BLaER1 (cell line): Measurements from ENCODE around the gene GDI1.
"Not testable (repeated sequence)": the region's sequence is repeated elsewhere in the genome, so short reads cannot be mapped to it uniquely, and the experiment has no call there.

Source experiments
- H3K27ac ChIP-seq: shearing (Covaris generic); formaldehyde crosslinking; 2 replicates; pipeline ENCODE4 v1.8.1; 2022
- H3K27me3 ChIP-seq: shearing (Covaris generic); formaldehyde crosslinking; 2 replicates; pipeline ENCODE4 v1.8.1; 2022
- H3K36me3 ChIP-seq: shearing (Covaris generic); formaldehyde crosslinking; 2 replicates; pipeline ENCODE4 v1.8.1; 2022
- H3K4me1 ChIP-seq: shearing (Covaris generic); formaldehyde crosslinking; 2 replicates; pipeline ENCODE4 v1.8.1; 2022
- H3K4me2 ChIP-seq: shearing (Covaris generic); formaldehyde crosslinking; 2 replicates; pipeline ENCODE4 v1.8.1; 2022
- H3K4me3 ChIP-seq: shearing (Covaris generic); formaldehyde crosslinking; 2 replicates; pipeline ENCODE4 v1.8.1; 2022
- H3K9ac ChIP-seq: shearing (Covaris generic); formaldehyde crosslinking; 2 replicates; pipeline ENCODE4 v1.8.1; 2022
- H3K9me3 ChIP-seq: shearing (Covaris generic); formaldehyde crosslinking; 2 replicates; pipeline ENCODE4 v1.8.1; 2022
- H4K20me1 ChIP-seq: shearing (Covaris generic); formaldehyde crosslinking; 2 replicates; pipeline ENCODE4 v1.8.1; 2022
- Cebpa-rat ChIP-seq: shearing (Covaris generic); IDR thresholded peaks from 2 replicates; pipeline ENCODE4 v1.8.1; 2022

Gene GDI1

GRCh38 chrX:154399527-154400368, 37.2 kb upstream of the GDI1 start:
- Histone ChIP-seq H4K20me1 (peaks cover 45% of the 10 kb centered on the region), H3K36me3 (peaks cover 26% of the 10 kb centered on the region), H3K4me1 (peaks cover 8% of the 10 kb centered on the region), H3K27ac (peak overlapping the region; percentile 99), H3K27me3 (no peaks in the 10 kb centered on the region), H3K4me2 (peak overlapping the region; percentile 67), H3K9me3 (peaks cover 29% of the 10 kb centered on the region), H3K4me3 (peak overlapping the region; percentile 84), H3K9ac (peak overlapping the region; percentile 100)
- TF ChIP-seq Cebpa-rat = no peak

GRCh38 chrX:154400369-154400817, 36.6 kb upstream of the GDI1 start:
- not testable (repeated sequence) for H3K27me3 ChIP-seq, H3K27ac ChIP-seq
- Histone ChIP-seq H3K4me3 (peak overlapping the region; percentile 84), H3K36me3 (peaks cover 26% of the 10 kb centered on the region), H3K4me1 (peaks cover 14% of the 10 kb centered on the region), H3K4me2 (peak overlapping the region; percentile 67), H3K9me3 (peaks cover 29% of the 10 kb centered on the region), H3K9ac (peak overlapping the region; percentile 100; the same call in 1 of the 2 replicates), H4K20me1 (peaks cover 45% of the 10 kb centered on the region)

GRCh38 chrX:154401045-154401799, 35.7 kb upstream of the GDI1 start:
- Histone ChIP-seq H3K4me3 (no peak overlapping the region), H3K9me3 (peaks cover 29% of the 10 kb centered on the region), H3K4me1 (peaks cover 15% of the 10 kb centered on the region), H3K36me3 (peaks cover 26% of the 10 kb centered on the region), H4K20me1 (peaks cover 45% of the 10 kb centered on the region), H3K4me2 (peak overlapping the region; percentile 67; the same call in 1 of the 2 replicates), H3K9ac (no peak overlapping the region; the same call in 1 of the 2 replicates), H3K27ac (no peak overlapping the region), H3K27me3 (0 out of 2 replicates have a peak, but pooled peaks cover 5% of the 10 kb centered on the region)
- no peak for TF ChIP-seq Cebpa-rat

GRCh38 chrX:154401918-154402621, 34.9 kb upstream of the GDI1 start:
- Histone ChIP-seq H3K27ac (no peak overlapping the region), H3K4me3 (no peak overlapping the region), H3K9ac (no peak overlapping the region), H3K4me2 (no peak overlapping the region), H3K4me1 (peaks cover 15% of the 10 kb centered on the region), H3K36me3 (peaks cover 26% of the 10 kb centered on the region), H4K20me1 (peaks cover 45% of the 10 kb centered on the region), H3K9me3 (peaks cover 24% of the 10 kb centered on the region), H3K27me3 (0 out of 2 replicates have a peak, but pooled peaks cover 5% of the 10 kb centered on the region)
- TF ChIP-seq Cebpa-rat = no peak

- H3K36me3 ChIP-seq = peaks cover 26% of the 10 kb centered on the region
- no peak overlapping the region for H3K4me2 ChIP-seq
- peaks cover 45% of the 10 kb centered on the region for H4K20me1 ChIP-seq
- no peak overlapping the region for H3K27ac ChIP-seq
- H3K9me3 ChIP-seq = peaks cover 18% of the 10 kb centered on the region
- no peak overlapping the region for H3K4me3 ChIP-seq
- H3K9ac ChIP-seq = no peak overlapping the region
- peaks cover 15% of the 10 kb centered on the region for H3K4me1 ChIP-seq
- 0 out of 2 replicates have a peak, but pooled peaks cover 5% of the 10 kb centered on the region for H3K27me3 ChIP-seq
- no peak for TF ChIP-seq Cebpa-rat
Measured at GRCh38 chrX:154402622-154403127, 34.3 kb upstream of the GDI1 start.

GRCh38 chrX:154403192-154403591, 33.8 kb upstream of the GDI1 start:
- H3K9ac ChIP-seq = no peak overlapping the region
- no peak for TF ChIP-seq Cebpa-rat
- H4K20me1 ChIP-seq = peaks cover 45% of the 10 kb centered on the region
- H3K4me3 ChIP-seq = no peak overlapping the region
- H3K36me3 ChIP-seq = peaks cover 26% of the 10 kb centered on the region
- no peak overlapping the region for H3K27ac ChIP-seq
- H3K4me2 ChIP-seq = no peak overlapping the region
- peaks cover 13% of the 10 kb centered on the region for H3K9me3 ChIP-seq
- H3K4me1 ChIP-seq = peaks cover 15% of the 10 kb centered on the region
- 0 out of 2 replicates have a peak, but pooled peaks cover 5% of the 10 kb centered on the region for H3K27me3 ChIP-seq

- Histone ChIP-seq H3K4me3 (no peak overlapping the region), H3K36me3 (peaks cover 25% of the 10 kb centered on the region), H4K20me1 (peaks cover 44% of the 10 kb centered on the region), H3K4me1 (peaks cover 22% of the 10 kb centered on the region), H3K27me3 (0 out of 2 replicates have a peak, but pooled peaks cover 5% of the 10 kb centered on the region), H3K9ac (no peak overlapping the region), H3K4me2 (no peak overlapping the region), H3K9me3 (peaks cover 6% of the 10 kb centered on the region; the same call in 1 of the 2 replicates), H3K27ac (no peak overlapping the region)
- no peak for TF ChIP-seq Cebpa-rat
Measured at GRCh38 chrX:154403858-154404257, 33.1 kb upstream of the GDI1 start.

- H4K20me1 ChIP-seq = peaks cover 36% of the 10 kb centered on the region
- no peak for TF ChIP-seq Cebpa-rat
- H3K9me3 ChIP-seq = no peaks in the 10 kb centered on the region; the same call in 1 of the 2 replicates
- H3K4me3 ChIP-seq = no peak overlapping the region
- H3K4me1 ChIP-seq = peaks cover 25% of the 10 kb centered on the region
- 0 out of 2 replicates have a peak, but pooled peaks cover 5% of the 10 kb centered on the region for H3K27me3 ChIP-seq
- H3K4me2 ChIP-seq = no peak overlapping the region
- no peak overlapping the region for H3K27ac ChIP-seq
- peaks cover 17% of the 10 kb centered on the region for H3K36me3 ChIP-seq
- H3K9ac ChIP-seq = no peak overlapping the region
Measured at GRCh38 chrX:154404625-154405192, 32.2 kb upstream of the GDI1 start.
